ENCODE measurements around the gene TLK2.

DNA sequence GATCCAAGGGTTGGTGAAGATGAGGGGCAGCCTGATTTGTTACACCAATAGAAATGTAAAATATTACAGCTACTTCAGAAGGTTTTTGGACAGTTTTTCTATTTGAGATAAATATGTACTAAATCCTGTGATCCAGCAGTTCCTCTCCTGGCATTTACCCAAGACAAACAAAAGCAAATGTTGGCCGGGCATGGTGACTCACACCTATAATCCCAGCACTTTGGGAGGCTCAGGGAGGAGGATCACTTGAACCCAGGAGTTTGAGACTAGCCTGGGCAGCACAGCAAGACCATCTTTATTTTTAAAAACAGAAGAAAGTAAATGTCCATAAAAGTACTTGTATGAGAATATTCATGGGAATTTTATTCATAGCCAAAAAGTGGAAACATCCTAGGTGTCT is 84.0 kb downstream of the TLK2 start:
- TF ChIP-seq CTCF (IDR thresholded peaks at IDR 0.05): no peak
- no peak for TF ChIP-seq POLR2A (IDR thresholded peaks at IDR 0.05)
